GM21515 (cell line): ENCODE results near the gene CCNDBP1.
"Not testable (repeated sequence)": the region's sequence is repeated elsewhere in the genome, so short reads cannot be mapped to it uniquely, and the experiment has no call there.

Experiments
- ATAC-seq: cut with Tn5 transposase; IDR thresholded peaks from one replicate; pipeline ENCODE4 v1.9.1; 2021; ENCODE audit not compliant: unreplicated experiment

Gene CCNDBP1, protein sequence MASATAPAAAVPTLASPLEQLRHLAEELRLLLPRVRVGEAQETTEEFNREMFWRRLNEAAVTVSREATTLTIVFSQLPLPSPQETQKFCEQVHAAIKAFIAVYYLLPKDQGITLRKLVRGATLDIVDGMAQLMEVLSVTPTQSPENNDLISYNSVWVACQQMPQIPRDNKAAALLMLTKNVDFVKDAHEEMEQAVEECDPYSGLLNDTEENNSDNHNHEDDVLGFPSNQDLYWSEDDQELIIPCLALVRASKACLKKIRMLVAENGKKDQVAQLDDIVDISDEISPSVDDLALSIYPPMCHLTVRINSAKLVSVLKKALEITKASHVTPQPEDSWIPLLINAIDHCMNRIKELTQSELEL

GRCh38 chr15:43185157-43186002, at the start of gene CCNDBP1:
CCNDBP1 (plus strand) TSS chr15:43185403; CDS start chr15:43185499, 96 bp downstream.
- peak; percentile 91 for ATAC-seq

GRCh38 chr15:43143203-43143941, 41.8 kb upstream of the CCNDBP1 start:
- no peak for ATAC-seq

GRCh38 chr15:43144512-43144911, 40.7 kb upstream of the CCNDBP1 start:
- no peak for ATAC-seq

- no peak for ATAC-seq
Observed at GRCh38 chr15:43146184-43146583, 39.0 kb upstream of the CCNDBP1 start.

- ATAC-seq, result no peak
Observed at GRCh38 chr15:43150191-43150929, 34.8 kb upstream of the CCNDBP1 start.

DNA sequence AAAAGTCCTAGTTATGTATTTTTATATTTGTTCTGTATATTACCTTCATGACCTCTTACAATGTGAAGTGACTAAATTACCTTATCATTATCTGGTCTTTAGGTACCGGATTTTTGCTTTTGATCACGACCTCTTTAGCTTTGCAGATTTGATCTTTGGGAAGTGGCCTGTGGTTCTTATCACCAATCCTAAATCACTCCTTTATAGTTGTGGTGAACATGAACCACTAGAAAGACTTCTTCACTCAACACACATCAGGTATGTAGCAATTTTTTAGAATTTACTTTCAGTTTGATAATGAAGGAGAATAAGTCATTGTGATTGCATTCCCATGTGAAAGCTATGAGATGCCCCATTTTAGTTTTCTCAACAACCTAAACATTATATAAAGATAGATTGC, 33.5 kb upstream of the CCNDBP1 start:
- no peak for ATAC-seq

DNA sequence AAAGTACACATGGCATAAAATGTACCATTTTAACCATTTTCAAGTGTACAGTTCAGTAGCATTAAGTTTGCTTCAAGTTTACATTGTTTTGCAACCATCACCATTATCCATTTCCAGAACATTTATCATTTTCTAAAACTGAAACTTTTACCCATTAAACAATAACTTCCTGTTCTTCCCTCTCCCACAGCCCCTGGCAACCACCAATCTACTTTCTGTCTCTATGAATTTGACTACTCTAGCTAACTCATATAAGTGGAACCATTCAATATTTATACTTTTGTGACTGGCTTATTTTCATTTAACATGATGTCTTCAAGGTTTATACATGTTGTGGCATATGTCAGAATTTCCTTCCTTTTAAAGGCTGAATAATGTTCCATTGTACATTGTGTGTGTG, 31.9 kb upstream of the CCNDBP1 start:
- no peak for ATAC-seq

DNA sequence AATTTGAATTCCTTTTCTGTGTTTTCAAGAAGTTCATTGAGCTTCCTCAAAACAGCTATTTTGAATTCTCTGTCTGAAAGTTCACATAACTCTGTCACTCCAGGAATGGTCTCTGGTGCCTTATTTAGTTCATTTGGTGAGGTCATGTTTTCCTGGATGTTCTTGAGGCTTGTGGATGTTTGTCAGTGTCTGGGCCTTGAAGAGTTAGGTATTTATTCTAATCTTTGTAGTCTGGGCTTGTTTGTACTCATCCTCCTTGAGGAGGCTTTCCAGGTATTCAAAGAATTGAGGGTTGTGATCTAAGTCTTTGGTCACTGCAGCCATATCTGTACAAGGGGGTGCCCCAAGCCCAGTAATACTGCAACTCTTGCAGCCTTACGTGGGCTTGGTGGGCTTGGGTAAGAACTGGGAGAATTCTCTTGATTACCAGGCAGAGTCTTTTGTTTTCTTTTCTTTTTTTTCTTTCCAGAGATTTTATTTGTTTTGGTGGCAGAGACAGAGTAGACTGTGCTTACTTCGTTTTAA, 19.3 kb upstream of the CCNDBP1 start:
- no peak for ATAC-seq

DNA sequence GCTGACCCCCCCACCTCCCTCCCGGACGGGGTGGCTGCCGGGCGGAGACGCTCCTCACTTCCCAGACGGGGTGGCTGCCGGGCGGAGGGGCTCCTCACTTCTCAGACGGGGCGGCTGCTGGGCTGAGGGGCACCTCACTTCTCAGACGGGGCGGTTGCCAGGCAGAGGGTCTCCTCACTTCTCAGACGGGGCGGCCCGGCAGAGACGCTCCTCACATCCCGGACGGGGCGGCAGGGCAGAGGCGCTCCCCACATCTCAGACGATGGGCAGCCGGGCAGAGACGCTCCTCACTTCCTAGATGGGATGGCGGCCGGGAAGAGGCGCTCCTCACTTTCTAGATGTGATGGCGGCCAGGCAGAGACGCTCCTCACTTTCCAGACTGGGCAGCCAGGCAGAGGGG, 17.9 kb upstream of the CCNDBP1 start:
- ATAC-seq, result not testable (repeated sequence)

DNA sequence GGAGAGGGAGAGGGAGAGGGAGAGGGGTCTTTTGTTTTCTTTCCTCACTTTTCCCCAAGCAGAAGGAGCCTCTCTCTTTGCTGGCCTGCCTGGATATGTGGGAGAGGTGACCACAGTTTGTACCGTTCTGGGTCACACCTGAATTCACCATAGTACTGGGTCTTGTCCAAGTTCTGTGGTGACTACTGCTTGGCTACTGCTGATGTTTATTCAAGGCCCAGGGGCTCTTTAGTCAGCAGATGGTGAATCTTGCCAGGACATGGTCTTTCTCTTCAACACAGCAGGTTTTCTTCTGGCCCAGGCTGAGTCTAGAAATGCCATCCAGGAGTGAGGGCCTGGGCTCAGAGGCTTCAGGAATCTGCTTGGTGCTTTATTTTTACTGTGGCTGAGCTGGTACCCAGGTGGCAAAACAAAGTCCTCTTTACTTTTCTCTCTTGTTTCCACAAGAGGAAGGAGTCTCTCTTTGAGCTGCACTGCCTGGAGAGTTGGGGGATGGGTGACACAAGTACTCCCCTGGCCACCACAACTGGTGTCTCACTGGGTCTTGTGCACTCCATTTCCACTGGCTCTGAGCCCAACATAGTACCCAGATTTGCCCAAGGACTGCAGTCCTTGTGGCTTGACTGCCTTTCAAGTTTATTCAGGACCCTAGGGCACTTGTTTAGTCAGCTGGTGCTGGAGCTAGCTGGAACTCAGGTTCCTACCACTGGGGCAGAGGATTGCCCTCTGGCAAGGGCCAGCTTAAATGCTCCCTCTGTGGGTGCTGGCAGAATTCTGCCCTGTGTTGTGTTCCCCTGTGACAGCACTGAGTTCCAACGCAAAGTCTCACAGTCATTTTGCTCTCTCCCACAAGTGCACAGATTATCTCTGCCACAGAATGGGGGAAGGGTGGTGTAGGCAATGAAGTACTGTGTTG, 16.8 kb upstream of the CCNDBP1 start:
- ATAC-seq, result no peak

GRCh38 chr15:43169888-43170287, 15.3 kb upstream of the CCNDBP1 start:
- ATAC-seq, result no peak

DNA sequence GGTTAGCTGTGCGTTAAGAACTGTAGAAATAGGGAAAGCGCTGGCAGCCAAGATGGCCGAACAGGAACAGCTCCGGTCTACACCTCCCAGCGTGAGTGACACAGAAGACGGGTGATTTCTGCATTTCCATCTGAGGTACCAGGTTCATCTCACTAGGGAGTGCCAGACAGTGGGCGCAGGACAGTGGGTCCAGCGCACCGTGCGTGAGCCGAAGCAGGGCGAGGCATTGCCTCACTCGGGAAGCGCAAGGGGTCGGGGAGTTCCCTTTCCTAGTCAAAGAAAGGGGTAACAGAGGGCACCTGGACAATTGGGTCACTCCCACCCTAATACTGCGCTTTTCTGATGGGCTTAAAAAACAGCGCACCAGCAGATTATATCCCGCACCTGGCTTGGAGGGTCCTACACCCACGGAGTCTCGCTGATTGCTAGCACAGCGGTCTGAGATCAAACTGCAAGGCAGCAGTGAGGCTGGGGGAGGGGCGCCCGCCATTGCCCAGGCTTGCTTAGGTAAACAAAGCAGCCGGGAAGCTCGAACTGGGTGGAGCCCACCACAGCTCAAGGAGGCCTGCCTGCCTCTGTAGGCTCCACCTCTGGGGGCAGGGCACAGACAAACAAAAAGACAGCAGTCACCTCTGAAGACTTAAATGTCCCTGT, 9.4 kb upstream of the CCNDBP1 start:
- not testable (repeated sequence) for ATAC-seq

DNA sequence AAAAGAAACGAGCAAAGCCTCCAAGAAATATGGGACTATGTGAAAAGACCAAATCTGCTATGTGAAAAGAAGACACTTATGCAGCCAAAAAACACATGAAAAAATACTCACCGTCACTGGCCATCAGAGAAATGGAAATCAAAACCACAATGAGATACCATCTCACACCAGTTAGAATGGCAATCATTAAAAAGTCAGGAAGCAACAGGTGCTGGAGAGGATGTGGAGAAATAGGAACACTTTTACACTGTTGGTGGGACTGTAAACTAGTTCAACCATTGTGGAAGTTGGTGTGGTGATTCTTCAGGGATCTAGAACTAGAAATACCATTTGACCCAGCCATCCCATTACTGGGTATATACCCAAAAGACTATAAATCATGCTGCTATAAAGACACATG, 8.1 kb upstream of the CCNDBP1 start:
- not testable (repeated sequence) for ATAC-seq

DNA sequence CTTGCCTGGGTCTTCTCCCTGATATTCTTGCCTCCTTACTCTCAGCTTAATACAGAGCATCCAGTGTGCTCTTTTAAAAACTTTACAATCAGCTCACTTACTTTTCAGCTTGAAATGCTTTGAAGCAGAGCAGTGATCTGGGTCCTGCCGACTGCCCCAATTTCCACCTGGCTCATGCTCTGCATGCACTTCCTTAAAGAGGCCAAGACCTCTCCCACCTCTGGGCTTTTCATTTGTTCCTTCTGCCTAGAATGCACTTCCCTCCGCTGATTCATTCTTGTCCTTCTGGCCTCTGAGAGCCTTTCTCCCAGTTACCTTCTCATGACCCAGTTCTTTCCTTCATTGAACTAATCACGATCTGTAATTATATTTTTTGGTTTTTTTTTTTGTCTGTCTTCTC, 1.9 kb upstream of the CCNDBP1 start:
- no peak for ATAC-seq

DNA sequence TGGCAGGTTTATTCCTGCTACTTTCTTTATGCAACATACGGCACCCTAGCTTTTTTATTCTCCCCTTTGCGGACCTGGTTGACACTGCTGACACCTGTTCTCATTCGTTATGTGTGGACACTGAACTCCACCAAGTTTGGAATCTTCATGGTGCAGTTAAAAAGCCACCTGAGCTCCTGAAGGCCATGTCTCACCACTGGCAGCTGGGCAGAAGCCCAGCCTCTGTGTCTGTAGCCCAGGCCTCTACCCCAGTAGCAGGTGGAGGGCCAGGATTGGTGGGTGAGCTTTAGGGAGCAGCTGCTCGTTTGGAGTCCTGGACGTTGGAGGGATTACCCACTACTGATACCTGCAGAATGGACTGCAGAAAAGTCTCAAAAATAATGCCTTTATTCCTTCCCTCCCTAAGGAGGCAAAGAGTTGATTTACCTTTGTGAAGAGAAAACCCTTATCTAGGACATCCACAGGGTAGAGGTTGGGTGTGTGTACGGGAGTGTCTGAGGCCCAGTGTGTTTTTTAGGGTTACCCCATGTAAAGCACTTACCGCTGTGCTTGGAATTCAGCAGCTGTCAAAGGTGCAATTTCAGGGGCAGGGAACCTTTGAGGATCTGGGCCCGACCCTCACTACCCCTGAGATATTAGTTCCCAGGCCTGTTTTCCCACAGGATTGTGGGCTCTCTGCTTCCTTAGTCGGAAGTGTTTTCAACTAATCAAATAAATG, 637 bp upstream of the CCNDBP1 start:
- ATAC-seq, result no peak

- no peak for ATAC-seq
Observed at GRCh38 chr15:43186003-43186353, 775 bp downstream of the CCNDBP1 start.

DNA sequence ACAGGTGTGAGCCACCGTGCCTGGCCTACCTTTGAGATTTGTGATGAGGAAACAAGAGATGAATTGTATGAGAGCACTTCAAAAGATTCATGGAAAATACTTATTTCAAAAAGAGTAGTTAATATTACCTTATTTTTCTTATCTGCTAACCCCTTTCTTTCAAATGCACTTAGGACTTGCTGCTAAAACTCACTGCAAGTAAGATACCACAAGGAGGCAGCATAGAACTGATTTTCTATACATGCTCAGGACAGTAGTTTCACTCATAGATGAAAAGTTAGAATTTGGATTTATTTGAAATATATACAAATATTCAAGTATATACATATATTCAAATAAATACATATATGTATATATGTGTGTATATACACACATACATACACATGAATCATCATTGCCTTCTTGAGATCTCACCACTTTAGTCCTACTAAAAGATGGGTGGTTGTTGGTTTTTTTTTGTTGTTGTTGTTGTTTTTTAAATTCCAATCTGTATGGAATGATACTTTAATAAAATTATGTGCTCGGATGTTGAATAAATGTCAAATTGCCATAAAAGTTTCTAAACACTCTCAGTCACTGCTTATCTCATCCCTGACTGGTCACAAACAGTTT, 2.4 kb downstream of the CCNDBP1 start:
- no peak for ATAC-seq

DNA sequence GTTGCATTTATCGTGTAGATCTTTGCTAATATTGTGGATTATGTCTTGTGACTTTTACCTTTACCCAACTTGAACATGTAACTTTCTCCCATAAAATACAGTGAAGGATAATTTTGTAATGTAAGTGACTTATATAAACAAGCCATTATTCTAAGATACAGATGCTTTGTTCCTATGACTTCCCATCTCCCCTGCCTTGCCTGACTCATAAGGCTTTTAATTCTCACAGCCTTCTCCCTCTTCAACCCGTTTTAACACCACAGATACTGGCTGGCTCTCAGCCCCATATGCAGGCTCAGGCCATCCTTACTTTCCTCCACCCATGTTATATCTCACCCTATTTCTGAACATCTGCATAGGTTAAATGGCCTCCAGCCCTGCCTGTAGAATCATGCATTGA, 4.1 kb downstream of the CCNDBP1 start:
- ATAC-seq, result no peak
